ENCODE results near the gene MATN3. TPM values are rescaled to one million over a fixed set of nuclear protein-coding genes. Genes with fewer than 3 reads are reported as not detected.

The MATN3 gene
- total and polyA plus RNA-seq, 2 donors (not counting 3 experiments of a cell fraction or from before 2014, with no cell fraction given): 1.8 to 3.4 TPM

DNA sequence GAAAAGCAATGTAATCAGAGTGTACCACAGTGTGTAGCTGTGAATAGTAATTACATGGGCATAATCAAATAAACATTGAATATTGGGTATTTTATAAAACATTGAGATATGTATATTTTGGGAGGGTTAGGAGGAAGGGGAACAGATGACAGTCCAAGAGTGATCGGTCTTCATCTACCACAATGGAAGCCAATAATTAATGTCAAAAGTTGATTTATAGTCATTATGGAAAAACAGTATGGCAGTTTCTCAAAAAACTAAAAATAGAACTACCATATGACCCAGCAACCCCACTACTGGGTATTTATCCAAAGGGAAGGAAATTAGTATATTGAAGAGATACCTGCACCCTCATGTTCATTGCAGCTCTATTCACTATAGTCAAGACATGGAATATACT is 44.8 kb upstream of the MATN3 start:
- BruUV-seq (replicated peaks): no TSS peak
- intact Hi-C loops (cut with micrococcal nuclease): no loop called here
- H3K27ac ChIP-seq (ENCODE audit: insufficient read depth, low read depth, low read length): no peak overlapping the region
- H3K9me1 ChIP-seq (replicated peaks; ENCODE audit: control insufficient read depth, extremely low read depth, insufficient read depth, low read length): no peaks in the 10 kb centered on the region
- ChIA-PET POLR2A (no interaction called here), CTCF (interaction anchor here (1.0 to 1.3 kb wide), 2 partner anchors 8 to 48 kb away, joined by 3 to 4 read pairs; no protein-coding TSS in a partner anchor)
- H3K27me3 ChIP-seq (ENCODE audit: control insufficient read depth in 2 of 2, insufficient read depth in 2 of 2, low read length in 2 of 2): peaks cover 34 to 43% of the 10 kb centered on the region in 2 experiments
- no peak for TF ChIP-seq MAX (IDR thresholded peaks at IDR 0.05; ENCODE audit: insufficient read depth, insufficient read length)
- H3K9me3 ChIP-seq (replicated peaks; ENCODE audit: control insufficient read depth, insufficient read depth, low read length): no peaks in the 10 kb centered on the region
- H3K4me1 ChIP-seq (ENCODE audit: control insufficient read depth, extremely low read depth, insufficient read depth, low read length): peaks cover 6% of the 10 kb centered on the region
- FAIRE-seq (no peak), DNase-seq (ENCODE audit: low read depth, low spot score) (no peak)
- no peak overlapping the region for H3K4me3 ChIP-seq (replicated peaks in 1 of 3; ENCODE audit: insufficient read depth in 1 of 3, low read depth in 1 of 3, low read length in 3 of 3)
- dilution Hi-C loops (cut with MboI; ENCODE audit: extremely low pct_ligation_motif_present, low sequenced_read_pairs): no loop called here
- H3K36me3 ChIP-seq (ENCODE audit: control insufficient read depth in 2 of 2, extremely low read depth in 1 of 2, insufficient read depth in 2 of 2, low read length in 2 of 2): no peaks in the 10 kb centered on the region
- no peak overlapping the region for H2AFZ ChIP-seq (ENCODE audit: low read depth, low read length)
- no peaks in the 10 kb centered on the region for H4K20me1 ChIP-seq (replicated peaks; ENCODE audit: control insufficient read depth, extremely low read depth, insufficient read depth, low read length)
- no peak overlapping the region for H3K4me2 ChIP-seq (ENCODE audit: insufficient read depth, low read length)
- H3K9ac ChIP-seq (replicated peaks; ENCODE audit: extremely low read depth, insufficient read depth, low read length): no peak overlapping the region
- no peaks in the 10 kb centered on the region for H3K79me2 ChIP-seq (ENCODE audit: control insufficient read depth, insufficient read depth, low read length)

- peaks cover 14% of the 10 kb centered on the region for H3K79me2 ChIP-seq (ENCODE audit: control insufficient read depth, insufficient read depth, low read length)
- no peaks in the 10 kb centered on the region for H3K9me1 ChIP-seq (replicated peaks; ENCODE audit: control insufficient read depth, extremely low read depth, insufficient read depth, low read length)
- peaks cover 24 to 35% of the 10 kb centered on the region in 2 experiments for H3K27me3 ChIP-seq (ENCODE audit: control insufficient read depth in 2 of 2, insufficient read depth in 2 of 2, low read length in 2 of 2)
- H4K20me1 ChIP-seq (replicated peaks; ENCODE audit: control insufficient read depth, extremely low read depth, insufficient read depth, low read length): no peaks in the 10 kb centered on the region
- no peak for TF ChIP-seq GATA2 (IDR thresholded peaks at IDR 0.05; ENCODE audit: insufficient read depth, insufficient read length, low read depth, low read length)
- TF ChIP-seq CTCF (IDR thresholded peaks at IDR 0.05; ENCODE audit: extremely low read depth in 1 of 2, insufficient read depth in 1 of 2, low read depth in 1 of 2, low read length in 2 of 2): no peak
- no peak for TF ChIP-seq MAX (IDR thresholded peaks at IDR 0.05; ENCODE audit: insufficient read depth, insufficient read length)
- TF ChIP-seq POLR2A (IDR thresholded peaks at IDR 0.05; ENCODE audit: low read depth, low read length): no peak
- no peak for TF ChIP-seq JUN (IDR thresholded peaks at IDR 0.05; ENCODE audit: borderline replicate concordance, insufficient read depth, insufficient read length, low read depth)
- no peaks in the 10 kb centered on the region for H3K9me3 ChIP-seq (replicated peaks; ENCODE audit: control insufficient read depth, insufficient read depth, low read length)
- dilution Hi-C loops (cut with MboI; ENCODE audit: extremely low pct_ligation_motif_present, low sequenced_read_pairs): no loop called here
- no peak overlapping the region for H3K4me3 ChIP-seq (replicated peaks in 1 of 3; ENCODE audit: insufficient read depth in 1 of 3, low read depth in 1 of 3, low read length in 3 of 3)
- BruUV-seq (replicated peaks): no TSS peak
- H3K4me2 ChIP-seq (ENCODE audit: insufficient read depth, low read length): no peak overlapping the region
- H3K36me3 ChIP-seq (ENCODE audit: control insufficient read depth in 2 of 2, extremely low read depth in 1 of 2, insufficient read depth in 2 of 2, low read length in 2 of 2): no peaks in the 10 kb centered on the region
- intact Hi-C loops (cut with micrococcal nuclease): loop anchor here (5.0 kb wide), 1 partner anchor 297 kb away; the partner anchor contains the start of gene PUM2
- no peak overlapping the region for H3K9ac ChIP-seq (replicated peaks; ENCODE audit: extremely low read depth, insufficient read depth, low read length)
- POLR2A ChIA-PET: no interaction called here
- peaks cover 13% of the 10 kb centered on the region for H3K4me1 ChIP-seq (ENCODE audit: control insufficient read depth, extremely low read depth, insufficient read depth, low read length)
- DNase-seq (ENCODE audit: low read depth, low spot score): no peak
- no peak overlapping the region for H2AFZ ChIP-seq (ENCODE audit: low read depth, low read length)
- H3K27ac ChIP-seq (ENCODE audit: insufficient read depth, low read depth, low read length): no peak overlapping the region
- CTCF ChIA-PET: interaction anchor here (0.7 to 2.1 kb wide), 3 partner anchors 20 to 99 kb away, joined by 3 to 13 read pairs (median 3); no protein-coding TSS in a partner anchor
- no peak for FAIRE-seq
These were observed 42.5 kb upstream of the MATN3 start for GRCh38 chr2:20054931-20055330.

Data from endothelial cell of umbilical vein (primary cell).